Raji (cell line): ENCODE measurements around the gene TBX10.

Experiments used
- POLR2A ChIP-seq: IDR thresholded peaks from 2 replicates; pipeline ENCODE4 v1.6.1; 2011; ENCODE audit warnings: low read depth, low read length, control low read depth; ENCODE audit not compliant: insufficient read depth

Gene TBX10

GRCh38 chr11:67629386-67630227 is 10.0 kb downstream of the TBX10 start, which contains the start of gene NUDT8:
Gene NUDT8, minus strand, starts transcription at chr11:67629937. Its CDS starts 26 bp downstream, at chr11:67629911.
- peak; percentile 79 for TF ChIP-seq POLR2A

- TF ChIP-seq POLR2A, result no peak
These were observed 10.7 kb downstream of the TBX10 start for GRCh38 chr11:67628710-67629385.

DNA sequence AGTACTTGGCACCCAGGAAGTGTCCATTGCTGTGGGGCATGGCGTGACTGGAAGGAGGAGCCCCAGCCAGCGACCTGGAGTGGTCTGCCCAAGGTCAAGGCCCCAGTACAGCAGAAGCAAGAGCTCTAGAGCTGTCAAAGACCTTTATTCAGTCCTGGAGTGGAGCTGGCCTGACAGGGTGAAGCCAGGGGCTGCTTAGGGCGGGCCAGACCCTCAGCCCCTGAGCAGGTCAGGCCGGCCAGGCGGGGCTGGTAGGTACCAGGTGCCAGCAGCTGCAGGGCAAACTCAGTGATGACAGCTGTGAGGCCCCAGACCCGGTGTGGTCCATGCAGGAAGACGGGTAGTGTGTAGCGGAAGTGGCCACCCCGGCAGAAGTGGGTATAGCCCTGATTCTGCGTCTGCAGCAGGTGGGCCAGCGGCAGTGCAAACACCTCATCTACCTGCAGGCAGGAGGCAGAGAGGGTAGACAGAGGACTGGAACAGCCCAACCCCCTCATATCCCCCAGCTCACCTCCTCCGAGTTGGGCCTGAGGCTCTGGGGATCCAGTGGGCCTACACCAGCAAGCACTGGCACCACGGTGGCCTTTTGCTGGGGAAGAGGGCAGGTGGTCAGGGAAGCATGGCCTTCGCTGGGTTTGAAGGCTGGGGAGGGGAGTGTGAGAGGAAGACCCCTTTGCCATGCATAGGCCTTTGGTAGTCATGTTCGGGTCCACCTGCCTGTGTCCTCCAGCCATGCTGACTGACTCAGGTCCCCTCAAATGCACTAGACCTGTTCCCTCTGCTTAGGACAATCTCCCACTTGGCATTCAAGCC is 11.5 kb downstream of the TBX10 start:
- no peak for TF ChIP-seq POLR2A

DNA sequence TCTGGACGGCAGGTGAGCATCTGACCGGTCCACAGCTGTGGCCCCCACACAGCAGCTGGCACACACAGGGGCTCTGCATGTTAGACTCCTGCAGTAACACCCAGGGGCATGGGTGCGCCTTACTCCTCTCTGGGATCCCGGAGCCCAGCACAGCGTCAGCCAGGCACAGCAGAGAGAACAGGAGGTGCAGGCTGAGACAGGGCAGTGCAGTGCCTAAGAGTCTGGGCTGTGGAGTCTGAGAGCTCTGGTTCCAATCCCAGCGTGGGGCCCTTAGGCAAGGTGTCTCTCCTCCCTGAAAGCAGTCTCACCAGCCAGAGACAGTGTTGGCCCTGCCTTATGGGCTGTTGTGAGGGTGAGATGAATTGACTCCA is 12.1 kb downstream of the TBX10 start:
- TF ChIP-seq POLR2A, result no peak

- TF ChIP-seq POLR2A, result no peak
These were observed 12.6 kb downstream of the TBX10 start for GRCh38 chr11:67626970-67627369.

DNA sequence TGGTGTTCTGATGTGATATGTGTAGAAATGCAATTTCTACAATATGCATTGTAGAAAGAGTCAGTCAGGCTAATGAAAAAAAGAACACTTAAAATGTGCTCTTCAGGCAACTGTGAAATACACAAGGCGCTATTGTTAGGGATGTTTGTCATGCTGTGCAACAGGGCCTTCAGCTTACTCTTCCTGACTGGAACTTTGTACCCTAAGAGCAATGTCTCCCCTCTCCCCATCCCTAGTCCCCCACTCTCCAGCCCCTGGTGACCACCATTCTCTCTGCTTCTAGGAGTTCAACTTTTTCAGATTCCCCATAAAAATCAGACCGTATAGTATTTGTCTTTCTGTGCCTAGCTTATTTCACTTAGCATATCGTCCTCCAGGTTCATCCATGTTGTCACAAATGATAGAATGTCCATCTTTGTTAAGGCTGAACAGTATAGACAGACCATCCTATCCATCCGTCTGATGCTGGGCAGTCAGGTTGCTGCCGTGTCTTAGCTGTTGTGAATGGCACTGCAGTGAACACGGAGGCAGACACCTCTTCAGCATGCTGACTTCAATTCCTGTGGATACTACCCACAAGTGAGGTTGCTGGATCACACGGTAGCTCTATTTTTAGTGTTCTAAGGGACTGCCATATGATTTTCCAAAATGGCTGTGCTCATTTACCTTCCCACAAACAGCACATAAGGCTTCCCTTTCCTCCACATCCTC is 22.2 kb downstream of the TBX10 start:
- no peak for TF ChIP-seq POLR2A

- TF ChIP-seq POLR2A, result no peak
These were observed 22.9 kb downstream of the TBX10 start for GRCh38 chr11:67616431-67617242.

DNA sequence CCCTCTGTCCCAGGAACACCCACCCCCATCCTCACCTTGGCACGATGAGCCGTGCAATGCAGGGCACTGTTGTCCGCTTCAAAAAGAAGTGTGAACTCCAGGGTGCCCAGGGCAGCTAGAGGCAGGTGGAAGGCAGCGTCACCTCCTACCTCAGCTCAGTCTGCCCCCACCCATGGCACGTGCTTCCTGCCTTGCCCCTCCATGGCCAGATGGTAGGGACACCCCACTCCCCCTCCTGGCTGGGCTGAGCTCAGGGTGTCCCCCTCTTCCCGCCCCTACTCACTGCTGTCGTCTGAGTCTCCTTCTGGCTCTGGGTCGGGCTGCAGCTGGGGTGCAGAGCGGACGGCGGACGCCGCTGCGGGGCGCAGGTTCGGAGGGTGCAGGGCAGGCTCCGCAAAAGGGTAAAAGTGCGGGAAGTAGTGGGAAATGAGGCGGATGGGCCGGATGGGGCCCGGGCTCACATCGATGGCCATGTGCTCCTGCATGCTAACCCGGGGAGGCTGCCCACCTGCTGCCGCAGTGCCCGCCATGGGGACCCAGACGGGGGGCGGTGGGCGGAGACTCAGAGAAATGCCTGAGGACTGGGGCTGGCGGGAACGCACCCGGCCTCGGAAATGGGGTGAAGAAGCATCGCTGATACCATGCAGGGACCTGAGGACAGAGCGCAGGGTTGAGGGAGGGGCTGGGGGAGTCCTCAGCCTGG is 23.7 kb downstream of the TBX10 start:
- TF ChIP-seq POLR2A, result 0 out of 2 replicates have a peak, but pooled peaks have one; percentile 22

GRCh38 chr11:67614730-67615714 is 24.5 kb downstream of the TBX10 start:
- TF ChIP-seq POLR2A, result no peak

DNA sequence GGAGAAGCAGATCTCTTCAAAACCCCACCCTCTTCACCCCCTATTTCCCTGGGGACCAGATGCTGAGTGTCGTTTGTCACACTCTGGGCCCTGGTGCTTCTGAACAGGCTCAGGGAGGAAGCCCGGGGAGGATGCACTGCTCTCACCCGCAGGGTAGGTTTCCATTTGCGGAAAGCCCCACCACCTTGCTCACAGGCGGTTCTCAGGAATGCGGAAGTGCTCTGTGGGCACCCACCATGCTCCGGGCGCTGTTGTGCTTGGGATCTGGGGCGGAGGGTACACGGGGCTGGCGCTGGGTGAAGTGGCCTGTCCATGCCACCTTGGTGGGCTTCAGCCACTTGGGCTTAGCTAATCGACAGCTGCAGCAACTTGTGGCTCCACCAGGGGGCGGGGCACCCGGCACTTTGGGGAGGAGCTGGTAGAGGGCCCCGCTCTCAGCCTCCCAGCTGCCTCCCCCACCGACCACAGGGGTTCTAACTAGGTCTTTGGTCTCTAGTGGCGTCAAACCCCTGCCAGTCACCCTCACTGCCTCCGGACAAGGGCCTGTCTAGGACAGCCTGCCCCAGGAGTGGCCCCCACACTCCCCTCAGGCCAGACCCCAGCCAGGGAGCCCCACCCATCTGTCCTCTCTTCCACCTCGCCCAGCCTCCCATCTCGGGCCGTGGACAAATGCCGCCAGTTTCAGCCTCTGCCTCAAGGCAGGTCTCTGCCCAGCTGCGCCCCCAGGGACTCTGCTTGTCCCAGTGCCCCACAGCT is 25.4 kb downstream of the TBX10 start:
- TF ChIP-seq POLR2A, result peak; percentile 86

- no peak for TF ChIP-seq POLR2A
These were observed 26.1 kb downstream of the TBX10 start for GRCh38 chr11:67613313-67613959.
